ENCODE data around the gene CNTNAP2. TPM values are rescaled to one million over a fixed set of nuclear protein-coding genes. Genes with fewer than 3 reads are reported as not detected.
A peak's percentile ranks its signal among the peaks of the same experiment; 100 is the strongest.

CNTNAP2 gene
- total and polyA plus RNA-seq, 9 of the 15 experiments (the other 6 are each of a cell fraction or from before 2014, with no cell fraction given) = 0.04 to 0.62 (median 0.09) TPM; not detected in 4

DNA sequence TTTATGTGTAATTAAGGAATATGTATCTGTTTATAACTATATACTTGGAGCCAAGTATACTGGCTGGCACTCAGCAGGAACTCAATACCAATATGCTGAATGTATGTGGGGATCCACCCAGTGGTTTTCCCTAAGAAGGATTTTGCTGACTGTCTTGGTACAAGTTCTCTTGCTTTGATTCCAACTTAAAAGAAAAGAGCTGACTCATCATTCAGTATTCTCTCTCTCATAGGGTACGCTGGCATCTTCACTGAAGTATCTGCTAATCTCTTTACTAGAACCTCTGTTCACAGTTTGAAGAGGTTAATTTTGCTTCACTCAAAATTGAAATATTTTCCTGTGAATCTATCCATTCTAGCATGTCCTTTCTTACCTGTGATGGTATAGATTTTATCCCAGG lies 1044.8 kb downstream of the CNTNAP2 start (continued):
- TF ChIP-seq ZNF655 (CRISPR knock-in tag; IDR thresholded peaks at IDR 0.05) (no peak), ZNF699 (CRISPR knock-in tag; IDR thresholded peaks at IDR 0.05; ENCODE audit: insufficient replicate concordance) (no peak), C11orf30 (IDR thresholded peaks at IDR 0.05; ENCODE audit: low read depth) (peak; percentile 51; the same call in 1 of the 2 replicates), HNRNPLL (IDR thresholded peaks at IDR 0.05; ENCODE audit: low read depth, low read length, poor library complexity, severe bottlenecking) (no peak), KLF6 (CRISPR knock-in tag; IDR thresholded peaks at IDR 0.05; ENCODE audit: borderline replicate concordance) (no peak), HEY1 (CRISPR knock-in tag; IDR thresholded peaks at IDR 0.05; ENCODE audit: borderline replicate concordance) (no peak), E2F3 (CRISPR knock-in tag; IDR thresholded peaks at IDR 0.05) (no peak), PREB (CRISPR knock-in tag; IDR thresholded peaks at IDR 0.05) (no peak), MYC (IDR thresholded peaks at IDR 0.05; ENCODE audit: low read depth, low read length) (no peak), MYC (CRISPR knock-in tag; IDR thresholded peaks at IDR 0.05; ENCODE audit: borderline replicate concordance, low read depth) (no peak), ERF (CRISPR knock-in tag; IDR thresholded peaks at IDR 0.05) (no peak), MEIS2 (IDR thresholded peaks at IDR 0.05; ENCODE audit: partially characterized antibody) (no peak)
- TF ChIP-seq, protein P1, sequence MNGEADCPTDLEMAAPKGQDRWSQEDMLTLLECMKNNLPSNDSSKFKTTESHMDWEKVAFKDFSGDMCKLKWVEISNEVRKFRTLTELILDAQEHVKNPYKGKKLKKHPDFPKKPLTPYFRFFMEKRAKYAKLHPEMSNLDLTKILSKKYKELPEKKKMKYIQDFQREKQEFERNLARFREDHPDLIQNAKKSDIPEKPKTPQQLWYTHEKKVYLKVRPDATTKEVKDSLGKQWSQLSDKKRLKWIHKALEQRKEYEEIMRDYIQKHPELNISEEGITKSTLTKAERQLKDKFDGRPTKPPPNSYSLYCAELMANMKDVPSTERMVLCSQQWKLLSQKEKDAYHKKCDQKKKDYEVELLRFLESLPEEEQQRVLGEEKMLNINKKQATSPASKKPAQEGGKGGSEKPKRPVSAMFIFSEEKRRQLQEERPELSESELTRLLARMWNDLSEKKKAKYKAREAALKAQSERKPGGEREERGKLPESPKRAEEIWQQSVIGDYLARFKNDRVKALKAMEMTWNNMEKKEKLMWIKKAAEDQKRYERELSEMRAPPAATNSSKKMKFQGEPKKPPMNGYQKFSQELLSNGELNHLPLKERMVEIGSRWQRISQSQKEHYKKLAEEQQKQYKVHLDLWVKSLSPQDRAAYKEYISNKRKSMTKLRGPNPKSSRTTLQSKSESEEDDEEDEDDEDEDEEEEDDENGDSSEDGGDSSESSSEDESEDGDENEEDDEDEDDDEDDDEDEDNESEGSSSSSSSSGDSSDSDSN (IDR thresholded peaks at IDR 0.05; ENCODE audit: borderline replicate concordance in 1 of 2, low read depth in 2 of 2, low read length in 2 of 2) = no peak
- TF ChIP-seq, protein P2, sequence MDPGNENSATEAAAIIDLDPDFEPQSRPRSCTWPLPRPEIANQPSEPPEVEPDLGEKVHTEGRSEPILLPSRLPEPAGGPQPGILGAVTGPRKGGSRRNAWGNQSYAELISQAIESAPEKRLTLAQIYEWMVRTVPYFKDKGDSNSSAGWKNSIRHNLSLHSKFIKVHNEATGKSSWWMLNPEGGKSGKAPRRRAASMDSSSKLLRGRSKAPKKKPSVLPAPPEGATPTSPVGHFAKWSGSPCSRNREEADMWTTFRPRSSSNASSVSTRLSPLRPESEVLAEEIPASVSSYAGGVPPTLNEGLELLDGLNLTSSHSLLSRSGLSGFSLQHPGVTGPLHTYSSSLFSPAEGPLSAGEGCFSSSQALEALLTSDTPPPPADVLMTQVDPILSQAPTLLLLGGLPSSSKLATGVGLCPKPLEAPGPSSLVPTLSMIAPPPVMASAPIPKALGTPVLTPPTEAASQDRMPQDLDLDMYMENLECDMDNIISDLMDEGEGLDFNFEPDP (CRISPR knock-in tag; IDR thresholded peaks at IDR 0.05) = no peak
